ENCODE data around the gene NOX1.

DNA sequence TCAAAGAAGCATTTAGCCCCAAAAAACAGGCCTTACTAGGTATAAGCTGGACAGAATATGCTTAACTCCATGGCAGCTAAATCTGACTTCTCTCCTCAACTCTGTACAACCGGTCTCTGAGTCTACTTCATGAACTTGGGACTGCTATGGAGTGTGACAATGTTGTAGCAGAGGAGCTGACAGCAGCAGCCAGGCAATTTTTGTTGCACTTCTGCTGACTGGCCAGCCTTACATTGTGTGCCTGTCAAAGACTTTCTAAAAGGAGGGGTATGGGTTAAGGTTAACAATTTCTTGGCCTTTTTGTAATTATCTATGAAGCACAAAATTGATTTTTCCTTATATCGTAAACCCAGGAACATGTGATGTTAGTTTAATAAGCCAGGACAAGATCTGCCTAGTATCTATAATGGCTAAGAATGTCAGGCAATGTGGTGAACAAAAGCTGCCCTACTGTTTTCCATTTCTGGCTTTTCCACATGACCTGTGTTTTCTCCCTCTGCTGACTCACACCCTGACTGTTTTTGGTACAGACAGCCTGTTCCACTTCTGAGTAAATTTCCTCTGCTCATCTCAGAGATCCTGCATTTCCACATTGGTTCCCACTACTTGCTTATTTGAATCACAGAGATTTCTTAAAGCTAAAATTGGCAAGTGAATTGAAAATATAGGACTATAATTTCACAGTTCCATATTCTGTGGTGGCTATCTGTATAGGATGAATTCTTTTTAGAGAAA lies 9.3 kb downstream of the NOX1 start:
- TF ChIP-seq MXI1 (IDR thresholded peaks at IDR 0.05; ENCODE audit: low read depth, low read length) = no peak
- TF ChIP-seq, protein P1, sequence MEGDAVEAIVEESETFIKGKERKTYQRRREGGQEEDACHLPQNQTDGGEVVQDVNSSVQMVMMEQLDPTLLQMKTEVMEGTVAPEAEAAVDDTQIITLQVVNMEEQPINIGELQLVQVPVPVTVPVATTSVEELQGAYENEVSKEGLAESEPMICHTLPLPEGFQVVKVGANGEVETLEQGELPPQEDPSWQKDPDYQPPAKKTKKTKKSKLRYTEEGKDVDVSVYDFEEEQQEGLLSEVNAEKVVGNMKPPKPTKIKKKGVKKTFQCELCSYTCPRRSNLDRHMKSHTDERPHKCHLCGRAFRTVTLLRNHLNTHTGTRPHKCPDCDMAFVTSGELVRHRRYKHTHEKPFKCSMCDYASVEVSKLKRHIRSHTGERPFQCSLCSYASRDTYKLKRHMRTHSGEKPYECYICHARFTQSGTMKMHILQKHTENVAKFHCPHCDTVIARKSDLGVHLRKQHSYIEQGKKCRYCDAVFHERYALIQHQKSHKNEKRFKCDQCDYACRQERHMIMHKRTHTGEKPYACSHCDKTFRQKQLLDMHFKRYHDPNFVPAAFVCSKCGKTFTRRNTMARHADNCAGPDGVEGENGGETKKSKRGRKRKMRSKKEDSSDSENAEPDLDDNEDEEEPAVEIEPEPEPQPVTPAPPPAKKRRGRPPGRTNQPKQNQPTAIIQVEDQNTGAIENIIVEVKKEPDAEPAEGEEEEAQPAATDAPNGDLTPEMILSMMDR (IDR thresholded peaks at IDR 0.05) = no peak
- TF ChIP-seq EZH2phosphoT487 (IDR thresholded peaks at IDR 0.05; ENCODE audit: borderline replicate concordance, low read depth) = no peak
- TF ChIP-seq POLR2AphosphoS5 (IDR thresholded peaks at IDR 0.05; ENCODE audit: low read depth, low read length) = no peak
- no peak for TF ChIP-seq SMC3 (IDR thresholded peaks at IDR 0.05; ENCODE audit: low read depth, low read length)
